ENCODE results near the gene SLC1A7. TPM values are rescaled to one million over a fixed set of nuclear protein-coding genes. Genes with fewer than 3 reads are reported as not detected.

SLC1A7 gene
- total and polyA plus RNA-seq, 2 of the 13 experiments (the other 11 are each of a cell fraction or from before 2014, with no cell fraction given): 0.04 to 2.0 TPM

DNA sequence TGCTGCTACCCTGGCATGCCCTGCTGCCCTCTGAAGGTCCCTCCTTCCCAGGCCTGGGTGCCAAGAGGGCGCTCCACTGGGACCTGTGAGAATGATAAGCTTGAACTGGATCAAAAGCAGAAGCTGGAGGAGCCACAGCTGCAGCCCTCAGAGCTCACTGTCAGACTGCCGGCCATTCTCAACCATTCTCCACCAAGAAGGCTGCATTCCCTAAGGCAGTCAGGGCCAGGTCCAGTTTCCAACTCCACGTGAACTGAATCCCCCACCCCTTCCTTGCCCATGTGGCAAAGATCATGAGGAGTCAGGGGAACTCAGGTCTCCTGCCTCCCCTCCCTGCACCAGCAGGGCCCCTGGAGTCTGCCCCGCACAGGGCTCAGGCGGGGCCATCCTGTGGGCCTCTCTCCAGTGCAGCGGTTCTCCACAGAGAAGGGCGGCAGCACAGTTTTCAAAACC is 19.5 kb downstream of the SLC1A7 start:
- Histone ChIP-seq H3K27me3 (ENCODE audit: control insufficient read depth in 1 of 2, insufficient read depth in 2 of 2, low read length in 2 of 2) (peaks cover 0 to 4% of the 10 kb centered on the region in 2 experiments; a peak in 4 of 5 replicates), H3K79me2 (ENCODE audit: insufficient read depth, low read length) (no peaks in the 10 kb centered on the region), H3K4me1 (ENCODE audit: insufficient read depth, low read length) (peaks cover 80% of the 10 kb centered on the region), H3K4me2 (ENCODE audit: low read depth, low read length) (peak overlapping the region; percentile 62), H3K9me3 (ENCODE audit: low read length) (no peaks in the 10 kb centered on the region), H3K27ac (ENCODE audit: extremely low read length, insufficient read depth, low read length) (no peak overlapping the region), H3K9ac (ENCODE audit: insufficient read depth, low read depth, low read length) (no peak overlapping the region; the same call in 1 of the 2 replicates), H3K36me3 (replicated peaks in 1 of 2; ENCODE audit: control insufficient read depth in 1 of 2, insufficient read depth in 2 of 2, low read length in 2 of 2) (no peaks in the 10 kb centered on the region), H2AFZ (ENCODE audit: low read length) (no peak overlapping the region), H3K4me3 (replicated peaks in 1 of 3; ENCODE audit: insufficient read depth in 1 of 3, low read depth in 2 of 3, low read length in 3 of 3) (no peak overlapping the region; a peak in 1 of 6 replicates), H4K20me1 (ENCODE audit: insufficient read depth, low read length) (no peaks in the 10 kb centered on the region)
- ChIA-PET POLR2A (interaction anchor here (1.0 to 3.2 kb wide), 8 partner anchors 7 to 72 kb away, joined by 3 to 24 read pairs (median 14); no protein-coding TSS in a partner anchor), CTCF (ENCODE audit: low intra/inter-chr PET ratio, low total read pairs) (no interaction called here)
- WGBS (ENCODE audit: low lambda C conversion rate): 36% methylated on average over 2 of the region's 7 CpGs
- FAIRE-seq: no peak
- in situ Hi-C loops (cut with HindIII; ENCODE audit: extremely low pct_ligation_motif_present, low pct_unique_long_range_greater_than_20kb) (no loop called here), intact Hi-C loops (cut with micrococcal nuclease; ENCODE audit: unreplicated experiment) (loop anchor here (5.0 kb wide), 2 partner anchors 36 to 59 kb away; no protein-coding TSS in a partner anchor)
- no peak for DNase-seq (ENCODE audit: low spot score)
- ATAC-seq: peak; percentile 42
- BruUV-seq (replicated peaks): no TSS peak
- TF ChIP-seq ZNF724P (CRISPR knock-in tag; IDR thresholded peaks at IDR 0.05; ENCODE audit: borderline replicate concordance): 0 out of 2 replicates have a peak, but pooled peaks have one; percentile 54
- TF ChIP-seq ZBTB4 (CRISPR knock-in tag; IDR thresholded peaks at IDR 0.05; ENCODE audit: borderline replicate concordance): peak; percentile 52; the same call in 1 of the 2 replicates
- 0 out of 2 replicates have a peak, but pooled peaks have one; percentile 23 for TF ChIP-seq ZFY (CRISPR knock-in tag; IDR thresholded peaks at IDR 0.05)
- TF ChIP-seq HNRNPL (IDR thresholded peaks at IDR 0.05; ENCODE audit: low read depth, low read length): peak; percentile 69; the same call in 1 of the 2 replicates
- TF ChIP-seq, protein P1, sequence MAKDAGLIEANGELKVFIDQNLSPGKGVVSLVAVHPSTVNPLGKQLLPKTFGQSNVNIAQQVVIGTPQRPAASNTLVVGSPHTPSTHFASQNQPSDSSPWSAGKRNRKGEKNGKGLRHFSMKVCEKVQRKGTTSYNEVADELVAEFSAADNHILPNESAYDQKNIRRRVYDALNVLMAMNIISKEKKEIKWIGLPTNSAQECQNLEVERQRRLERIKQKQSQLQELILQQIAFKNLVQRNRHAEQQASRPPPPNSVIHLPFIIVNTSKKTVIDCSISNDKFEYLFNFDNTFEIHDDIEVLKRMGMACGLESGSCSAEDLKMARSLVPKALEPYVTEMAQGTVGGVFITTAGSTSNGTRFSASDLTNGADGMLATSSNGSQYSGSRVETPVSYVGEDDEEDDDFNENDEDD (CRISPR knock-in tag; IDR thresholded peaks at IDR 0.05; ENCODE audit: borderline replicate concordance): no peak
- no peak for TF ChIP-seq MED13 (CRISPR knock-in tag; IDR thresholded peaks at IDR 0.05)
- peak; percentile 62; the same call in 1 of the 2 replicates for TF ChIP-seq ZBTB38 (CRISPR knock-in tag; IDR thresholded peaks at IDR 0.05)
- TF ChIP-seq, protein P2, sequence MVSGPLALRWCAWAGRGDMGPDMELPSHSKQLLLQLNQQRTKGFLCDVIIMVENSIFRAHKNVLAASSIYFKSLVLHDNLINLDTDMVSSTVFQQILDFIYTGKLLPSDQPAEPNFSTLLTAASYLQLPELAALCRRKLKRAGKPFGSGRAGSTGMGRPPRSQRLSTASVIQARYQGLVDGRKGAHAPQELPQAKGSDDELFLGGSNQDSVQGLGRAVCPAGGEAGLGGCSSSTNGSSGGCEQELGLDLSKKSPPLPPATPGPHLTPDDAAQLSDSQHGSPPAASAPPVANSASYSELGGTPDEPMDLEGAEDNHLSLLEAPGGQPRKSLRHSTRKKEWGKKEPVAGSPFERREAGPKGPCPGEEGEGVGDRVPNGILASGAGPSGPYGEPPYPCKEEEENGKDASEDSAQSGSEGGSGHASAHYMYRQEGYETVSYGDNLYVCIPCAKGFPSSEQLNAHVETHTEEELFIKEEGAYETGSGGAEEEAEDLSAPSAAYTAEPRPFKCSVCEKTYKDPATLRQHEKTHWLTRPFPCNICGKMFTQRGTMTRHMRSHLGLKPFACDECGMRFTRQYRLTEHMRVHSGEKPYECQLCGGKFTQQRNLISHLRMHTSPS (CRISPR knock-in tag; IDR thresholded peaks at IDR 0.05; ENCODE audit: low read depth): peak; percentile 30; the same call in 1 of the 2 replicates
- peak; percentile 18; the same call in 1 of the 2 replicates for TF ChIP-seq ZFX (CRISPR knock-in tag; IDR thresholded peaks at IDR 0.05; ENCODE audit: low read depth)
- TF ChIP-seq SNAPC2 (CRISPR knock-in tag; IDR thresholded peaks at IDR 0.05): no peak
- TF ChIP-seq FOSL2 (CRISPR knock-in tag; IDR thresholded peaks at IDR 0.05): 0 out of 2 replicates have a peak, but pooled peaks have one; percentile 5
- TF ChIP-seq MYC (CRISPR knock-in tag; IDR thresholded peaks at IDR 0.05; ENCODE audit: borderline replicate concordance): peak; percentile 27; the same call in 1 of the 2 replicates
- TF ChIP-seq CHCHD3 (CRISPR knock-in tag; IDR thresholded peaks at IDR 0.05): 0 out of 2 replicates have a peak, but pooled peaks have one; percentile 44
- TF ChIP-seq, protein P3, sequence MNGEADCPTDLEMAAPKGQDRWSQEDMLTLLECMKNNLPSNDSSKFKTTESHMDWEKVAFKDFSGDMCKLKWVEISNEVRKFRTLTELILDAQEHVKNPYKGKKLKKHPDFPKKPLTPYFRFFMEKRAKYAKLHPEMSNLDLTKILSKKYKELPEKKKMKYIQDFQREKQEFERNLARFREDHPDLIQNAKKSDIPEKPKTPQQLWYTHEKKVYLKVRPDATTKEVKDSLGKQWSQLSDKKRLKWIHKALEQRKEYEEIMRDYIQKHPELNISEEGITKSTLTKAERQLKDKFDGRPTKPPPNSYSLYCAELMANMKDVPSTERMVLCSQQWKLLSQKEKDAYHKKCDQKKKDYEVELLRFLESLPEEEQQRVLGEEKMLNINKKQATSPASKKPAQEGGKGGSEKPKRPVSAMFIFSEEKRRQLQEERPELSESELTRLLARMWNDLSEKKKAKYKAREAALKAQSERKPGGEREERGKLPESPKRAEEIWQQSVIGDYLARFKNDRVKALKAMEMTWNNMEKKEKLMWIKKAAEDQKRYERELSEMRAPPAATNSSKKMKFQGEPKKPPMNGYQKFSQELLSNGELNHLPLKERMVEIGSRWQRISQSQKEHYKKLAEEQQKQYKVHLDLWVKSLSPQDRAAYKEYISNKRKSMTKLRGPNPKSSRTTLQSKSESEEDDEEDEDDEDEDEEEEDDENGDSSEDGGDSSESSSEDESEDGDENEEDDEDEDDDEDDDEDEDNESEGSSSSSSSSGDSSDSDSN (CRISPR knock-in tag; IDR thresholded peaks at IDR 0.05): peak; percentile 40; the same call in 1 of the 2 replicates

All from HepG2 (cell line).